A549 treated with Hydrocortisone at 1 μM for 4 hours (cell line): ENCODE data around the gene THYN1. TPM values are rescaled to one million over a fixed set of nuclear protein-coding genes. Genes with fewer than 3 reads are reported as not detected.

ENCODE experiments used
- total RNA-seq: library from RNA; stranded (reverse); fragments of 200-300 nt; extraction: Qiagen RNA extraction; gene quantifications from 5 replicates; pipeline ENCODE4 v1.2.3, GENCODE V29; 2022

Gene THYN1
- 16.2 to 18.7 TPM (median 17.7 TPM) in 5 replicates for total RNA-seq

DNA sequence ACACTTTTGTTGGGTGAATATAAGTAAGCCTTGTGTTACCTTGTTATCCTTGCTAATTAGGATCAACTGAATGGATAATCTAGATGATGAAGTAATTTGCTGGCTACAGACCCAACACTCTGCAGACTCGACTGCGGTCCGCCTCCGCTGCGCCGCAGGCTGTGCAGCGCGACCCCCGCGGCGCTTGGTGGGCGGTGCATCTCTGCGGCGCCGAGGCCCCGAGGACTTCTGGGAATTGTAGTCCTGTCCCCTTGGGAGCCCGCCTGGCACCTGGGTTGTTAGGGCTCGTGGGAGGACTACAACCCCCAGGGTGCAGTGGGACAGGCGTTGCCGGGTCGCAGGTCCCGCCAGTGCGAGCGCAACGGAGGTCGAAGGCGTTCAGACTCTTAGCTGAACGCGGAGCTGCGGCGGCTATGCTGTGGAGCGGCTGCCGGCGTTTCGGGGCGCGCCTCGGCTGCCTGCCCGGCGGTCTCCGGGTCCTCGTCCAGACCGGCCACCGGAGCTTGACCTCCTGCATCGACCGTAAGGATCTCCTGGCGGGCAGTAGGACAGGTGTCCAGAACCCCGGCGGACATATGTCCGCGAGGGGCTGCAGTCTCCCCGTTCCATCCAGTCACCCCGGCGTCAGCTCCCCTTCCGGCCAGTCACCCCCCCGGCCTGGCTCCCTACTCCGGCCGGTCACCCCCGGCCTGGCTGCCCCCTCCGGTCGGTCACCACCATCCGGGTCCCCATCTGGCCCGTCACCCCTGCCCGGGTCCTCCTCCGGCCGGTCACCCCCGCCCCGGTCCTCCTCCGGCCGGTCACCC lies at the start of gene THYN1, which contains the start of gene ACAD8:
Gene THYN1, minus strand, starts transcription at position 165 of the 806 bp plus-strand sequence. CDS start 470 bp downstream, outside the sequence.
Gene ACAD8, plus strand, starts transcription at position 381 of the 806 bp plus-strand sequence. Its CDS starts 33 bp downstream, at position 414.

GRCh38 chr11:134275534-134276395 lies 22.6 kb upstream of the THYN1 start, which contains the start of gene GLB1L3:
TSS of gene GLB1L3 (plus strand) at chr11:134276379. CDS start at chr11:134276741, 362 bp downstream.

DNA sequence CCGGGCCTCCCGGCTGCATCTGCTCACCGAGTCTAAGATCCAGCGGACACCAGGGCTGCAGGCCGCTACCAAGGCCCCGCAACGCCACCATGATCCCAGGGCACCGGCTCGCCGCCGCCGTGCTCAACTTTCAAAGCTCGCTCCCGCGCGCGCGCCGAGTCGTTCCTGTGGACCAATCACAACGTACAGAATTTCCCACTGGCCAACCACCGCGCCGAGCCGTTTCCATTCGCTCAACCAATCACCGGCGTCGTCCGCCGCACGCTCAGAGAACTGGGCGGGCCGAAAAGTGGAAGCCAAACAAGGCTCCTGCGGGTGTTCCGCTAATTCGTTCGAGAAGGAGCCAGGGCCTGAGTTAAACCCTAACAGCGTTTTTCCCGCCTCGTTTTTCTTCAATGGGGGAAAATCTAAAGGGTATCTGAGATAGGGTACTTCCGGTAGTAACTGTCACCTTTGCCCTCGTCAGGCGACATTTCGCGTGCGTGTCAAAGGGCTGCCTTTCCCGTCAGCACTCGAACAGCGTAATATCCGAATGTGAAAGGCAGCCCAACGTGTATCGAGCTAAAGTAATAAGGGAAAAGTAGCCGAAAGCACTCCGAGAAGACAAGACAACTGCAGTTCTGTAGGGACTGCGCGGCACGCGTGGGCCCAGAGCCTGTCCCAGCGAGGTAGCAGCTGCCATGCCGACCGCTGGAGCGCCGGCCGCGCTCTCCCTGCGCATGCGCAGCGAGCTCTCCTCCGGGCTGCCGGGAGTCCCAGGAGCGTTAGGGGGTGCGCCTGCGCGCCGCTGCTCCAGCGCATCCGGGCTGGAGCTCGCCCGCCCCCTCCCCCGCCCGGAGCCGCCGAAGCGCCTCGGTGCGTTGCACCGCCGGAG lies 29.1 kb downstream of the THYN1 start, which contains the start of the genes NCAPD3 and VPS26B:
Gene NCAPD3, minus strand, starts transcription at position 132 of the 874 bp plus-strand sequence. Its CDS starts 41 bp downstream, at position 91.
Gene VPS26B, plus strand, starts transcription at position 836 of the 874 bp plus-strand sequence. CDS start 452 bp downstream, outside the sequence.

Other genes with a start within 250 kb of the THYN1 start
- 3.7 to 4.9 TPM (median 4.2 TPM) in 5 replicates for gene JAM3, start 184.3 kb downstream of the THYN1 start, total RNA-seq
- 20.0 to 24.3 TPM (median 23.4 TPM) in 5 replicates for gene NCAPD3, start 29.4 kb downstream of the THYN1 start, total RNA-seq
- gene VPS26B, start 28.7 kb downstream of the THYN1 start, total RNA-seq: 18.6 to 22.7 TPM (median 21.4 TPM) in 5 replicates
- 8.3 to 10.2 TPM (median 9.4 TPM) in 5 replicates for gene ACAD8, start 216 bp upstream of the THYN1 start, total RNA-seq
- 0.03 TPM in 1 of 5 replicates, not detected in the others for gene GLB1L3, start 23.0 kb upstream of the THYN1 start, total RNA-seq
- 1.9 to 2.2 TPM (median 2.0 TPM) in 5 replicates for gene GLB1L2, start 78.6 kb upstream of the THYN1 start, total RNA-seq
- 0.02 to 0.07 TPM in 2 of 5 replicates, not detected in the others for gene B3GAT1, start 158.9 kb upstream of the THYN1 start, total RNA-seq